ENCODE results near the gene ARRB1.

DNA sequence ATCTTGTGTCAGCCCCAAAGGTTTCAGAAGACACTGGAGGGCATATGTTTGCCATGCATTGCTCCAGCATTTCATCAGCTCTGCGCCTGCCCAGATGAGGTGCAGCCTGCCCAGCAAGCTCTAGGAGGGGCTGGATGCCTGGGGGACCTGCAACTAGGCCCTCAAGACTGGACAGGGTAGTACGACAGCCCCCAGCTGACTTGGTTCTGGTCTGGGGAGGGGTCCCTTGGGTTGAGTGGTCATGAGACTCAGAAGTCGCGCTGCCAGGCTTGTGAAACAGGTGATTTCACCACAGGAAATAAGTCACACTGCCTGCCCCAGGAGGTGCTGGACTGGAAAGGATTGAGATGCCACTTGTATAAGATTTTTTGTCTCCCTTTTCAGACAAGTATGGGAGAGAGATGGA, 87.5 kb downstream of the ARRB1 start:
- TF ChIP-seq, protein P1, sequence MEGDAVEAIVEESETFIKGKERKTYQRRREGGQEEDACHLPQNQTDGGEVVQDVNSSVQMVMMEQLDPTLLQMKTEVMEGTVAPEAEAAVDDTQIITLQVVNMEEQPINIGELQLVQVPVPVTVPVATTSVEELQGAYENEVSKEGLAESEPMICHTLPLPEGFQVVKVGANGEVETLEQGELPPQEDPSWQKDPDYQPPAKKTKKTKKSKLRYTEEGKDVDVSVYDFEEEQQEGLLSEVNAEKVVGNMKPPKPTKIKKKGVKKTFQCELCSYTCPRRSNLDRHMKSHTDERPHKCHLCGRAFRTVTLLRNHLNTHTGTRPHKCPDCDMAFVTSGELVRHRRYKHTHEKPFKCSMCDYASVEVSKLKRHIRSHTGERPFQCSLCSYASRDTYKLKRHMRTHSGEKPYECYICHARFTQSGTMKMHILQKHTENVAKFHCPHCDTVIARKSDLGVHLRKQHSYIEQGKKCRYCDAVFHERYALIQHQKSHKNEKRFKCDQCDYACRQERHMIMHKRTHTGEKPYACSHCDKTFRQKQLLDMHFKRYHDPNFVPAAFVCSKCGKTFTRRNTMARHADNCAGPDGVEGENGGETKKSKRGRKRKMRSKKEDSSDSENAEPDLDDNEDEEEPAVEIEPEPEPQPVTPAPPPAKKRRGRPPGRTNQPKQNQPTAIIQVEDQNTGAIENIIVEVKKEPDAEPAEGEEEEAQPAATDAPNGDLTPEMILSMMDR (IDR thresholded peaks at IDR 0.05 in 8 of 11, conservative IDR thresholded peaks at IDR 0.05 in 3 of 11): no peak
- no peak for TF ChIP-seq POLR2A (IDR thresholded peaks at IDR 0.05)

All from spleen (tissue), 7 donors.